NCI-H2196 treated with DMSO at 0.1 percent for 48 hours (cell line): ENCODE results near the gene GAS2L2.
A peak's percentile ranks its signal among the peaks of the same experiment; 100 is the strongest.
"Not testable (repeated sequence)": the region's sequence is repeated elsewhere in the genome, so short reads cannot be mapped to it uniquely, and the experiment has no call there.

Experiments used
- DNase-seq: peaks from one replicate; lab custom pipeline; 2025; ENCODE audit not compliant: unreplicated experiment; lab: John Stamatoyannopoulos, UW

Gene GAS2L2

GRCh38 chr17:35773679-35774425 lies 20.8 kb upstream of the GAS2L2 start:
- no peak for DNase-seq

- no peak for DNase-seq
Measured at GRCh38 chr17:35773129-35773528, 20.1 kb upstream of the GAS2L2 start.

GRCh38 chr17:35769895-35770486 lies 17.0 kb upstream of the GAS2L2 start:
- DNase-seq, result no peak

- no peak for DNase-seq
Measured at GRCh38 chr17:35768797-35769196, 15.8 kb upstream of the GAS2L2 start.

GRCh38 chr17:35766903-35767510 lies 14.0 kb upstream of the GAS2L2 start:
- DNase-seq, result no peak

DNA sequence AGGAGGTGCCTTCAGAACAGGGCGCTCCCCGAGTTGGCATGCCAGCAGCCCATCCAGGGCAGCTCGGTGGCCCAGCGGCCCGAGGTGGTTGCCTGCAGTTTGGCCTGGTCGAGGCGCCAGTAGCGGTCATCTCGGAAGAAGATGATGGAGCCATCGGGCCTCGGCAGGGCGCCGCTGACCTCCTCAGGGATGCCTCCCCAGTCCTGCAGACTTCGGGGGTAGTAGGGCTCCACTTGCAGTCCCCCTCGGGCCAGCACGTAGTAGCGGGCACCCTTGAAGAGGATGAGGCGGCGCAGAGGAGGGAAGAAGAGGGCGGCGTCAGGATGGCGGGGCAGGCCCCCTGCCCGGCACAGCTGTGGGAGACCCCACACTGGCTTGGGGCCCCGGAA lies 13.4 kb upstream of the GAS2L2 start:
- no peak for DNase-seq

GRCh38 chr17:35765756-35766488 lies 12.9 kb upstream of the GAS2L2 start:
- DNase-seq, result no peak

DNA sequence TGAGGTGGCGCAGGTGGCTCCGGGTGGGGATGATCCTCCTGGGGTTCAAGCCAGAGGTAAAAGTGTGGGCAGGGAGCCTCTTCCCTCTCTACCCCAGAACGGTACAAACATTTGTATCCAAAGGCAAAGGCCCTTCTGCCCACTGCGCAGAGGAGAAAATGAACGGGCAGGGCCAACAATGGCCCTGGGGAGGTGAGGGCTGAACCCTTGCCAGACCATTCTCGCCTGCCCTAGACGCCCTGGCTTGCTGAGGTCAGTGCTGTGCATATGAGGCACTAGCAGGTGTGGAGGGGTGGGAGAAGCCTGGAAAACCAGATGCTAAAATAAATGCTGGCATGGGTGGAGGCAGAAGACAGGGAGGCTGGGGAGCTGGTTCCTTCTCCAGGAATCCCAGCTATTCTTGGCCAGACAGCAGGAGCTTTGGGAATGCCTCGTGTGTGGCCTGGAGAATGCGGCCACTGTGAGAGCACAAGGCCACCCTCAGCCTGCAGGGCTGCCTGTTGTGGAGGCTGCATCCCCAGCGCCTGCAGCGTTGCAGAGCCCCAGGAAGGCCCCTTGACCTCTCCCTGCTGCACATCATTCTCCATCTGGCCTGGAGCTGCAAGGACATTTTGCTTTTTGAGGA lies 12.2 kb upstream of the GAS2L2 start:
- DNase-seq, result no peak

- peak; percentile 38 for DNase-seq
Measured at GRCh38 chr17:35764123-35764991, 11.3 kb upstream of the GAS2L2 start.

GRCh38 chr17:35763767-35764122 lies 10.7 kb upstream of the GAS2L2 start:
- no peak for DNase-seq

GRCh38 chr17:35761601-35762000 lies 8.6 kb upstream of the GAS2L2 start:
- no peak for DNase-seq

GRCh38 chr17:35760587-35760986 lies 7.5 kb upstream of the GAS2L2 start, which contains the start of gene C17orf50:
Gene C17orf50 (plus strand): TSS chr17:35760887. CDS start chr17:35760942, 55 bp downstream.
- DNase-seq, result no peak

DNA sequence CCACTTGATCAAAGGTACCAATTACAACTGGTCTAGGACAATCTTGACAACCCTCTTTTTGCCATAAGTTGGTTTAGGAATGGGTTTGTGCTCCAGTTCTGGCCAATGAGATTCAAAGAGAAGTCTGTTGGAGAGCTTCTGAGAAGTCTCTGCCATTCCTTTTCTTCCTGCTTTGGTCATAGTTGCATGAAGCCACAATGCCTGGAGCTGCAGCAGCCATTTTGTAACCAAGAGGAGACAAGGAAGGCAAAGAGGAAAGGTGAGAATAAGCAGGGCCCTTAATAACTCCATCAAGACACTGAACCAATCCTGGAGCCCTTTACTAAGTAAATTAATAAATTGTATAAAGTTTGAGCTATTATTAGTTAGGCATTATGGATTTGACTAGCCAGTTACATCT lies 4.2 kb upstream of the GAS2L2 start:
- no peak for DNase-seq

GRCh38 chr17:35752471-35752870 lies 568 bp downstream of the GAS2L2 start:
- DNase-seq, result peak; percentile 32

DNA sequence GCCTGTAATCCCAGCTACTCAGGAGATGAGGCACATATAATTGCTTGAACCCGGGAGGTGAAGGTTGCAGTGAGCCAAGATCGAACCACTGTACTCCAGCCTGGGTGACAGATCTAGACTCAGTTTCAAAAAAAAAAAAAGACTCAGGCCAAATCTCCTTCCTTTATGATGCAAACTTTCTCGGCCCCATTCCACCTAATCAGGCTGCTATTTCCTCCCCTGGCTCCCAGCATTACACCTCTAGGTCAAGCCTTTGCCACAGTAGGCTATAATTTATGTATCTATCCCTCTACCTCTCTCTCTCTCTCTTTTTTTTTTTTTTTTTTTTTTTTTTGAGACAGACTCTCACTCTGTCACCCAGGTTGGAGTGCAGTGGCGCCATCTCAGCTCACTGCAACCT lies 1.5 kb downstream of the GAS2L2 start:
- not testable (repeated sequence) for DNase-seq

- no peak for DNase-seq
Measured at GRCh38 chr17:35750526-35751395, 2.3 kb downstream of the GAS2L2 start.

GRCh38 chr17:35749560-35750412 lies 3.3 kb downstream of the GAS2L2 start:
- no peak for DNase-seq

GRCh38 chr17:35748979-35749378 lies 4.1 kb downstream of the GAS2L2 start:
- DNase-seq, result no peak
